ENCODE measurements around the gene TNNC2.
"Not testable (repeated sequence)": the region's sequence is repeated elsewhere in the genome, so short reads cannot be mapped to it uniquely, and the experiment has no call there.

TNNC2 gene

GRCh38 chr20:45827030-45827652 lies at the start of gene TNNC2:
TSS of gene TNNC2 (minus strand) at chr20:45827312. CDS start at chr20:45827248, 64 bp downstream.
- DNase-seq: no peak

GRCh38 chr20:45874576-45874975 lies 47.5 kb upstream of the TNNC2 start:
- DNase-seq: no peak

GRCh38 chr20:45874104-45874481 lies 47.0 kb upstream of the TNNC2 start:
- not testable (repeated sequence) for DNase-seq

GRCh38 chr20:45873409-45874103 lies 46.4 kb upstream of the TNNC2 start:
- DNase-seq: no peak

- DNase-seq: no peak
These were observed 45.5 kb upstream of the TNNC2 start for GRCh38 chr20:45872626-45873025.

GRCh38 chr20:45867819-45868176 lies 40.7 kb upstream of the TNNC2 start:
- no peak for DNase-seq

GRCh38 chr20:45867136-45867818 lies 40.2 kb upstream of the TNNC2 start:
- no peak for DNase-seq

GRCh38 chr20:45866454-45866853 lies 39.3 kb upstream of the TNNC2 start:
- DNase-seq: no peak

GRCh38 chr20:45863543-45864470 lies 36.7 kb upstream of the TNNC2 start:
- DNase-seq: no peak

GRCh38 chr20:45861221-45862075 lies 34.3 kb upstream of the TNNC2 start:
- no peak for DNase-seq

GRCh38 chr20:45860560-45861220 lies 33.6 kb upstream of the TNNC2 start:
- no peak for DNase-seq

GRCh38 chr20:45859916-45860315 lies 32.8 kb upstream of the TNNC2 start:
- no peak for DNase-seq

- no peak for DNase-seq
These were observed 30.7 kb upstream of the TNNC2 start for GRCh38 chr20:45857882-45858216.

GRCh38 chr20:45857114-45857881 lies 30.2 kb upstream of the TNNC2 start, which contains the start of the genes ACOT8 and ZSWIM3:
TSS of gene ACOT8 (minus strand) at chr20:45857392. CDS start at chr20:45857315, 77 bp downstream.
TSS of gene ZSWIM3 (plus strand) at chr20:45857614. CDS start at chr20:45857826, 212 bp downstream.
- peak; percentile 91 to 92 for DNase-seq

- DNase-seq: no peak
These were observed 26.4 kb upstream of the TNNC2 start for GRCh38 chr20:45853484-45853883.

GRCh38 chr20:45852326-45852725 lies 25.2 kb upstream of the TNNC2 start:
- DNase-seq: no peak

- no peak for DNase-seq
These were observed 24.4 kb upstream of the TNNC2 start for GRCh38 chr20:45851501-45851900.

GRCh38 chr20:45850926-45851325 lies 23.8 kb upstream of the TNNC2 start:
- DNase-seq: no peak

GRCh38 chr20:45850238-45850637 lies 23.1 kb upstream of the TNNC2 start:
- no peak for DNase-seq

- no peak for DNase-seq
These were observed 22.0 kb upstream of the TNNC2 start for GRCh38 chr20:45848969-45849582.

All from activated T-cell treated with anti-CD3 and anti-CD28 coated beads, Interleukin-2, amount 50 U/mL, for 48 hours (primary cell).